Astrocyte (in vitro differentiated cells and primary cell): ENCODE results near the gene JOSD2. TPM values are rescaled to one million over a fixed set of nuclear protein-coding genes. Genes with fewer than 3 reads are reported as not detected.

Experiments
- DNase-seq: peaks from one replicate; pipeline ENCODE4 v3.0.0-alpha.2; 2010; ENCODE audit warnings: low read depth
- FAIRE-seq: peaks from 2 replicates; lab custom pipeline; 2011; peaks lifted over from hg19 to GRCh38; lab: Jason Lieb, UNC
- H2AFZ ChIP-seq: 2 replicates; pipeline ENCODE4 v1.6.0; 2012; ENCODE audit warnings: low read depth, low read length, inconsistent platforms
- H3K27ac ChIP-seq: 2 replicates; pipeline ENCODE4 v1.5.1; 2011; ENCODE audit warnings: low read depth, low read length, inconsistent platforms
- H3K27me3 ChIP-seq: 2 replicates; pipeline ENCODE4 v1.6.0; 2011; ENCODE audit warnings: low read length, inconsistent platforms; ENCODE audit not compliant: insufficient read depth
- H3K36me3 ChIP-seq: 2 replicates; pipeline ENCODE4 v1.5.1; 2011; ENCODE audit warnings: low read length, inconsistent platforms; ENCODE audit not compliant: insufficient read depth
- H3K4me1 ChIP-seq: 2 replicates; pipeline ENCODE4 v1.5.1; 2011; ENCODE audit warnings: low read length, inconsistent platforms; ENCODE audit not compliant: insufficient read depth
- H3K4me2 ChIP-seq: 2 replicates; pipeline ENCODE4 v1.6.0; 2012; ENCODE audit warnings: low read length, inconsistent platforms
- H3K4me3 ChIP-seq: 2 replicates; pipeline ENCODE4 v1.5.1; 2011; ENCODE audit warnings: low read depth, mild to moderate bottlenecking, low read length, inconsistent platforms; ENCODE audit not compliant: insufficient read depth
- H3K79me2 ChIP-seq: 2 replicates; pipeline ENCODE4 v1.6.0; 2012; ENCODE audit warnings: mild to moderate bottlenecking, low read length, inconsistent platforms; ENCODE audit not compliant: insufficient read depth
- H3K9ac ChIP-seq: 2 replicates; pipeline ENCODE4 v1.6.0; 2012; ENCODE audit warnings: mild to moderate bottlenecking, low read length, inconsistent platforms
- H3K9me3 ChIP-seq: 2 replicates; pipeline ENCODE4 v1.5.1; 2012; ENCODE audit warnings: low read depth, mild to moderate bottlenecking, low read length, inconsistent platforms; ENCODE audit not compliant: insufficient read depth
- H4K20me1 ChIP-seq: 2 replicates; pipeline ENCODE4 v1.6.0; 2012; ENCODE audit warnings: low read length, inconsistent platforms; ENCODE audit not compliant: insufficient read depth
- H3K27ac Mint-ChIP-seq: one replicate; pipeline ENCODE4 v1.8.0; 2021; ENCODE audit warnings: mild to moderate bottlenecking, mixed read lengths; ENCODE audit not compliant: unreplicated experiment
- H3K27me3 Mint-ChIP-seq: one replicate; pipeline ENCODE4 v1.8.0; 2021; ENCODE audit warnings: low read depth, mixed read lengths; ENCODE audit not compliant: unreplicated experiment
- H3K36me3 Mint-ChIP-seq: one replicate; pipeline ENCODE4 v1.8.0; 2021; ENCODE audit warnings: low read depth, mixed read lengths; ENCODE audit not compliant: unreplicated experiment
- H3K4me1 Mint-ChIP-seq: one replicate; pipeline ENCODE4 v1.8.0; 2021; ENCODE audit warnings: low read depth, mixed read lengths; ENCODE audit not compliant: unreplicated experiment
- H3K4me3 Mint-ChIP-seq: one replicate; pipeline ENCODE4 v1.8.0; 2021; ENCODE audit warnings: mild to moderate bottlenecking, moderate library complexity, mixed read lengths; ENCODE audit not compliant: unreplicated experiment
- H3K9me3 Mint-ChIP-seq: one replicate; pipeline ENCODE4 v1.8.0; 2021; ENCODE audit warnings: mild to moderate bottlenecking, mixed read lengths; ENCODE audit not compliant: unreplicated experiment
- CTCF ChIP-seq: IDR thresholded peaks from 2 replicates; pipeline ENCODE4 v1.5.1; 2011; ENCODE audit warnings: low read depth, mild to moderate bottlenecking, inconsistent platforms, low read length, moderate library complexity; ENCODE audit not compliant: insufficient read depth
- EZH2 ChIP-seq: IDR thresholded peaks from 2 replicates; pipeline ENCODE4 v1.6.1; 2012; ENCODE audit warnings: mild to moderate bottlenecking, low read length, inconsistent platforms; ENCODE audit not compliant: insufficient read depth
- total RNA-seq: library from RNA; stranded (reverse); gene quantifications from 2 replicates; pipeline ENCODE4 v1.2.1, GENCODE V29; 2021

JOSD2 gene
- total RNA-seq, 1 donor from 2014 or later = not detected

- TF ChIP-seq EZH2 (no peak), CTCF (no peak)
- no peak overlapping the region for H3K27ac Mint-ChIP-seq
- H3K4me3 Mint-ChIP-seq = no peak overlapping the region
These were observed 42.2 kb upstream of the JOSD2 start for GRCh38 chr19:50553134-50553703.

GRCh38 chr19:50552540-50552939 is 41.5 kb upstream of the JOSD2 start:
- Mint-ChIP-seq H3K4me3 (no peak overlapping the region), H3K36me3 (no peaks in the 10 kb centered on the region)

More at GRCh38 chr19:50553134-50553703, 42.2 kb upstream of the JOSD2 start:
- Histone ChIP-seq H3K4me1 (peaks cover 3% of the 10 kb centered on the region), H3K4me2 (no peak overlapping the region), H3K9ac (no peak overlapping the region), H3K4me3 (no peak overlapping the region), H3K27me3 (peaks cover 3% of the 10 kb centered on the region), H3K79me2 (no peaks in the 10 kb centered on the region), H2AFZ (no peak overlapping the region), H3K27ac (no peak overlapping the region), H3K9me3 (no peaks in the 10 kb centered on the region), H3K36me3 (no peaks in the 10 kb centered on the region), H4K20me1 (no peaks in the 10 kb centered on the region)
- Mint-ChIP-seq H3K27me3 (no peaks in the 10 kb centered on the region), H3K4me1 (no peaks in the 10 kb centered on the region), H3K36me3 (no peaks in the 10 kb centered on the region), H3K9me3 (peaks cover 22% of the 10 kb centered on the region)
- no peak for DNase-seq
- FAIRE-seq = no peak

More at GRCh38 chr19:50552540-50552939, 41.5 kb upstream of the JOSD2 start:
- Mint-ChIP-seq H3K27ac (no peak overlapping the region), H3K9me3 (peaks cover 23% of the 10 kb centered on the region), H3K27me3 (no peaks in the 10 kb centered on the region), H3K4me1 (no peaks in the 10 kb centered on the region)
- H3K4me2 ChIP-seq = no peak overlapping the region
- H3K4me3 ChIP-seq = no peak overlapping the region
- no peaks in the 10 kb centered on the region for H3K36me3 ChIP-seq
- DNase-seq = no peak
- H3K9me3 ChIP-seq = no peaks in the 10 kb centered on the region
- no peaks in the 10 kb centered on the region for H3K79me2 ChIP-seq
- H2AFZ ChIP-seq = no peak overlapping the region
- H3K9ac ChIP-seq = no peak overlapping the region
- no peaks in the 10 kb centered on the region for H4K20me1 ChIP-seq
- peaks cover 3% of the 10 kb centered on the region for H3K4me1 ChIP-seq
- TF ChIP-seq CTCF (no peak), EZH2 (no peak)
- FAIRE-seq = no peak
- no peak overlapping the region for H3K27ac ChIP-seq
- peaks cover 3% of the 10 kb centered on the region for H3K27me3 ChIP-seq
